Esophagus muscularis mucosa (tissue), 3 donors: ENCODE measurements around the gene NLK.

ENCODE experiments used
- CTCF ChIP-seq, 3 experiments: fragments of 200-600 bp in 2 of 3; fragments of 450-650 bp in 1 of 3; sonication (generic) in 2 of 3; IDR thresholded peaks; one replicate each; pipeline ENCODE4 v1.5.1; 2017 to 2019; ENCODE audit warnings: antibody characterized with exemption in 3 of 3, mild to moderate bottlenecking in 2 of 3, moderate library complexity in 1 of 3
- POLR2A ChIP-seq: fragments of 450-650 bp; IDR thresholded peaks from one replicate; pipeline ENCODE4 v1.6.1; 2017; ENCODE audit warnings: antibody characterized with exemption, moderate library complexity, mild to moderate bottlenecking, low read depth
- POLR2AphosphoS5 ChIP-seq, 2 donors: sonication (generic); formaldehyde crosslinking; IDR thresholded peaks; one replicate each; pipeline ENCODE4 v1.6.1; 2017; ENCODE audit warnings: antibody characterized with exemption in 2 of 2

GRCh38 chr17:28216528-28216927 is 174.1 kb downstream of the NLK start:
- TF ChIP-seq POLR2AphosphoS5 (IDR thresholded peaks at IDR 0.05) (no peak), CTCF (IDR thresholded peaks at IDR 0.05) (no peak), POLR2A (no peak)
